Lung (tissue), 12 donors: ENCODE measurements around the gene DTNBP1. TPM values are rescaled to one million over a fixed set of nuclear protein-coding genes. Genes with fewer than 3 reads are reported as not detected.

Experiments used
- ATAC-seq: fragments of 200-7000 bp; cut with Tn5 transposase; one replicate; pipeline ENCODE4 v1.9.1; 2020; ENCODE audit warnings: moderate number of reproducible peaks; ENCODE audit not compliant: insufficient read depth, low FRiP score
- DNase-seq, 3 donors: peaks; one replicate each; pipeline ENCODE4 v3.0.0-alpha.2; 2013 to 2017
- H3K27ac ChIP-seq, 2 donors: one replicate each; pipeline ENCODE4 v1.5.1; 2013; ENCODE audit warnings: mild to moderate bottlenecking in 2 of 2, moderate library complexity in 2 of 2, control low read depth in 1 of 2, inconsistent platforms in 1 of 2, low read depth in 1 of 2, low read length in 1 of 2
- H3K27me3 ChIP-seq, 3 donors: one replicate each; pipeline ENCODE4 v1.5.1; 2013; ENCODE audit warnings: low read length in 2 of 3; ENCODE audit not compliant: control insufficient read depth in 3 of 3, insufficient read depth in 3 of 3
- H3K36me3 ChIP-seq, 4 donors: one replicate each; pipeline ENCODE4 v1.5.1; 2013; ENCODE audit warnings: low read length in 4 of 4, mild to moderate bottlenecking in 1 of 4, moderate library complexity in 1 of 4; ENCODE audit not compliant: control insufficient read depth in 4 of 4, insufficient read depth in 4 of 4
- H3K4me1 ChIP-seq, 5 donors: one replicate each; pipeline ENCODE4 v1.5.1; 2013; ENCODE audit warnings: low read length in 5 of 5, mild to moderate bottlenecking in 2 of 5, moderate library complexity in 1 of 5; ENCODE audit not compliant: control insufficient read depth in 5 of 5, insufficient read depth in 5 of 5
- H3K4me3 ChIP-seq: one replicate; pipeline ENCODE4 v1.5.1; 2013; ENCODE audit warnings: mild to moderate bottlenecking, control low read depth, moderate library complexity
- H3K9ac ChIP-seq, 2 donors: one replicate each; pipeline ENCODE4 v1.5.1; 2013; ENCODE audit warnings: low read length in 2 of 2, control low read depth in 1 of 2; ENCODE audit not compliant: insufficient read depth in 1 of 2
- H3K9me3 ChIP-seq, 4 donors: one replicate each; pipeline ENCODE4 v1.5.1; 2013; ENCODE audit warnings: low read length in 3 of 4, mild to moderate bottlenecking in 1 of 4, moderate library complexity in 1 of 4; ENCODE audit not compliant: control insufficient read depth in 4 of 4, insufficient read depth in 3 of 4
- CTCF ChIP-seq: IDR thresholded peaks from 2 replicates; pipeline ENCODE4 v1.5.1; 2012; ENCODE audit warnings: mild to moderate bottlenecking; ENCODE audit errors: control extremely low read depth, extremely low read depth
- WGBS, 2 donors: extraction: QIAGEN DNeasy Blood & Tissue Kit; methylation state at CpG; one replicate each; pipeline ENCODE4 v1.1.7; 2013; 5-methylcytosine and 5-hydroxymethylcytosine counted together
- polyA plus RNA-seq, 2 donors: library from polyadenylated mRNA; stranded (reverse); fragments of 200-250 nt; gene quantifications; one replicate each; pipeline ENCODE4 v1.2.1, GENCODE V29; 2013
- total RNA-seq, 2 donors: library from RNA; depleted of rRNA in 1 of 2; stranded (reverse); fragments of >200 nt in 1 of 2; gene quantifications; one replicate each; pipeline ENCODE4 v1.2.1, GENCODE V29; 2014 to 2021
- donor health status: control.
- donor health status: control.
- donor health status: Bipolar disorder and iron deficiency.
- donor health status: healthy.
- donor health status: DM: yes; HTN: yes; CAD: no.

DTNBP1 gene
- total and polyA plus RNA-seq, 4 donors: 9.9 to 23.9 (median 20.5) TPM

GRCh38 chr6:15556711-15557110, 106.1 kb downstream of the DTNBP1 start:
- no peak for TF ChIP-seq CTCF
- no peaks in the 10 kb centered on the region for H3K27me3 ChIP-seq
- no peak overlapping the region for H3K9ac ChIP-seq
- H3K4me1 ChIP-seq: peaks cover 0 to 5% (median 0%) of the 10 kb centered on the region in 5 donors
- H3K36me3 ChIP-seq: no peaks in the 10 kb centered on the region
- DNase-seq (no peak), ATAC-seq (no peak)
- H3K27ac ChIP-seq: no peak overlapping the region
- 95 to 98% methylated on average over 1 of the region's 1 CpG for WGBS, 2 donors
- H3K9me3 ChIP-seq: no peaks in the 10 kb centered on the region
- H3K4me3 ChIP-seq: no peak overlapping the region

- Histone ChIP-seq H3K4me3 (no peak overlapping the region), H3K27me3 (no peaks in the 10 kb centered on the region), H3K9me3 (peaks cover 0 to 2% (median 0%) of the 10 kb centered on the region in 4 donors), H3K4me1 (peaks cover 0 to 12% (median 5%) of the 10 kb centered on the region in 5 donors), H3K27ac (no peak overlapping the region), H3K9ac (no peak overlapping the region), H3K36me3 (no peaks in the 10 kb centered on the region)
- TF ChIP-seq CTCF: no peak
- DNase-seq (no peak), ATAC-seq (no peak)
- WGBS, 2 donors: 93 to 97% methylated on average over 5 of the region's 5 CpGs
These were observed 107.5 kb downstream of the DTNBP1 start for GRCh38 chr6:15555101-15556038.

- Histone ChIP-seq H3K9me3 (peaks cover 0 to 2% (median 0%) of the 10 kb centered on the region in 4 donors), H3K4me3 (no peak overlapping the region)
- WGBS, 2 donors: 97% methylated on average over 6 of the region's 6 CpGs
These were observed 108.1 kb downstream of the DTNBP1 start for GRCh38 chr6:15554728-15555100.

More at GRCh38 chr6:15554728-15555100, 108.1 kb downstream of the DTNBP1 start:
- Histone ChIP-seq H3K4me1 (peaks cover 0 to 12% (median 5%) of the 10 kb centered on the region in 5 donors), H3K27me3 (no peaks in the 10 kb centered on the region), H3K36me3 (no peaks in the 10 kb centered on the region), H3K9ac (no peak overlapping the region), H3K27ac (no peak overlapping the region)
- TF ChIP-seq CTCF: no peak
- no peak for ATAC-seq
- no peak for DNase-seq
